CD8-positive, alpha-beta memory T cell (primary cell): ENCODE results near the gene GET4. TPM values are rescaled to one million over a fixed set of nuclear protein-coding genes. Genes with fewer than 3 reads are reported as not detected.
A peak's percentile ranks its signal among the peaks of the same experiment; 100 is the strongest.

ENCODE experiments used
- CTCF ChIA-PET: fragments of 350-600 bp; sonication (Branson Sonifier 250); formaldehyde crosslinking; loops from one replicate; lab custom pipeline; 2021; ENCODE audit warnings: antibody characterized with exemption; lab: Charles Lee
- POLR2A ChIA-PET: fragments of 350-600 bp; sonication (Branson Sonifier 250); formaldehyde crosslinking; loops from one replicate; lab custom pipeline; 2021; ENCODE audit warnings: antibody characterized with exemption; lab: Charles Lee
- DNase-seq, 5 donors: peaks; one replicate each; pipeline versions ENCODE4 v3.0.0 to v3.0.0-alpha.2; 2020 to 2022; ENCODE audit warnings: mixed read lengths in 1 of 5
- H3K27ac ChIP-seq: one replicate; pipeline ENCODE4 v1.7.0; 2013; ENCODE audit warnings: low read depth, mild to moderate bottlenecking, low read length, moderate library complexity
- H3K27me3 ChIP-seq: 2 replicates; pipeline ENCODE4 v1.7.0; 2013; ENCODE audit warnings: low read length, mild to moderate bottlenecking; ENCODE audit not compliant: insufficient read depth, poor library complexity, severe bottlenecking
- H3K36me3 ChIP-seq: 2 replicates; pipeline ENCODE4 v1.7.0; 2013; ENCODE audit warnings: mild to moderate bottlenecking, low read length, moderate library complexity; ENCODE audit not compliant: insufficient read depth
- H3K4me1 ChIP-seq: 2 replicates; pipeline ENCODE4 v1.7.0; 2013; ENCODE audit warnings: mild to moderate bottlenecking, low read length, moderate library complexity; ENCODE audit not compliant: insufficient read depth
- H3K4me3 ChIP-seq: 2 replicates; pipeline ENCODE4 v1.7.0; 2013; ENCODE audit warnings: mild to moderate bottlenecking, low read length
- H3K9me3 ChIP-seq: 2 replicates; pipeline ENCODE4 v1.7.0; 2013; ENCODE audit warnings: mild to moderate bottlenecking, low read length
- H3K27ac Mint-ChIP-seq, 8 donors: one replicate each; pipeline ENCODE4 v1.8.0; 2020 to 2021; ENCODE audit warnings: mixed read lengths in 8 of 8, mild to moderate bottlenecking in 6 of 8, inconsistent platforms in 3 of 8, moderate library complexity in 3 of 8
- H3K27me3 Mint-ChIP-seq, 2 donors: one replicate each; pipeline ENCODE4 v1.8.0; 2020 to 2021; ENCODE audit warnings: mixed read lengths in 2 of 2, mild to moderate bottlenecking in 1 of 2, moderate library complexity in 1 of 2
- H3K36me3 Mint-ChIP-seq, 3 donors: one replicate each; pipeline ENCODE4 v1.8.0; 2020 to 2021; ENCODE audit warnings: mixed read lengths in 3 of 3, inconsistent platforms in 1 of 3, mild to moderate bottlenecking in 1 of 3
- H3K4me1 Mint-ChIP-seq, 3 donors: one replicate each; pipeline ENCODE4 v1.8.0; 2020 to 2021; ENCODE audit warnings: mixed read lengths in 3 of 3, inconsistent platforms in 1 of 3, mild to moderate bottlenecking in 1 of 3
- H3K4me3 Mint-ChIP-seq, 7 donors: one replicate each; pipeline ENCODE4 v1.8.0; 2020 to 2021; ENCODE audit warnings: mixed read lengths in 7 of 7, mild to moderate bottlenecking in 6 of 7, moderate library complexity in 4 of 7, inconsistent platforms in 2 of 7
- H3K9me3 Mint-ChIP-seq, 5 donors: one replicate each; pipeline ENCODE4 v1.8.0; 2020 to 2022; ENCODE audit warnings: mixed read lengths in 5 of 5, mild to moderate bottlenecking in 3 of 5, moderate library complexity in 2 of 5, inconsistent platforms in 1 of 5
- polyA plus RNA-seq: library from polyadenylated mRNA; unstranded; fragments of 300-500 nt; fragmentation: Illumina TruSeq; gene quantifications from one replicate; pipeline ENCODE4 v1.2.3, GENCODE V29; 2021
- total RNA-seq, 2 experiments: library from RNA; stranded (reverse); gene quantifications; one replicate each; pipeline ENCODE4 v1.2.3, GENCODE V29; 2021

GET4 gene
- total and polyA plus RNA-seq, 3 experiments from 2014 or later = 33.6 to 44.9 (median 39.9) TPM

GRCh38 chr7:915291-916218 is 39.2 kb downstream of the GET4 start:
- Histone ChIP-seq H3K4me3 (no peak overlapping the region), H3K27me3 (no peaks in the 10 kb centered on the region), H3K36me3 (no peaks in the 10 kb centered on the region), H3K9me3 (no peaks in the 10 kb centered on the region), H3K4me1 (peaks cover under 1% of the 10 kb centered on the region), H3K27ac (no peak overlapping the region)
- ChIA-PET POLR2A (no interaction called here), CTCF (no interaction called here)
- Mint-ChIP-seq H3K9me3 (no peaks in the 10 kb centered on the region), H3K27ac (peak overlapping the region in 5 of 8 donors; percentile 17 to 86 (median 52)), H3K4me3 (no peak overlapping the region), H3K36me3 (peaks cover 0 to 1% (median 0%) of the 10 kb centered on the region in 3 donors), H3K27me3 (no peaks in the 10 kb centered on the region), H3K4me1 (peaks cover 13 to 19% (median 16%) of the 10 kb centered on the region in 3 donors)
- no peak for DNase-seq

- Mint-ChIP-seq H3K4me1 (peaks cover 22 to 27% (median 23%) of the 10 kb centered on the region in 3 donors), H3K4me3 (no peak overlapping the region), H3K9me3 (no peaks in the 10 kb centered on the region), H3K27me3 (no peaks in the 10 kb centered on the region), H3K27ac (peak overlapping the region in 5 of 8 donors; percentile 26 to 92 (median 51)), H3K36me3 (peaks cover 0 to 1% (median 0%) of the 10 kb centered on the region in 3 donors)
- Histone ChIP-seq H3K27me3 (no peaks in the 10 kb centered on the region), H3K9me3 (no peaks in the 10 kb centered on the region), H3K36me3 (no peaks in the 10 kb centered on the region), H3K4me3 (no peak overlapping the region), H3K4me1 (peaks cover 7% of the 10 kb centered on the region), H3K27ac (no peak overlapping the region)
- ChIA-PET POLR2A (no interaction called here), CTCF (no interaction called here)
- DNase-seq = peak in 1 of 5 donors; percentile 47
Observed at GRCh38 chr7:916291-916941, 40.1 kb downstream of the GET4 start.

- Histone ChIP-seq H3K4me3 (no peak overlapping the region), H3K27me3 (no peaks in the 10 kb centered on the region), H3K36me3 (no peaks in the 10 kb centered on the region), H3K27ac (no peak overlapping the region), H3K9me3 (no peaks in the 10 kb centered on the region), H3K4me1 (peaks cover 18% of the 10 kb centered on the region)
- no peak overlapping the region for H3K4me3 Mint-ChIP-seq
- POLR2A ChIA-PET = no interaction called here
- CTCF ChIA-PET = no interaction called here
- peaks cover 0 to 1% (median 0%) of the 10 kb centered on the region in 3 donors for H3K36me3 Mint-ChIP-seq
- H3K4me1 Mint-ChIP-seq = peaks cover 24 to 38% (median 24%) of the 10 kb centered on the region in 3 donors
- DNase-seq = peak in 1 of 5 donors; percentile 10
- H3K27ac Mint-ChIP-seq = peak overlapping the region in 6 of 8 donors; percentile 36 to 82 (median 67)
- no peaks in the 10 kb centered on the region for H3K27me3 Mint-ChIP-seq
- no peaks in the 10 kb centered on the region for H3K9me3 Mint-ChIP-seq
Observed at GRCh38 chr7:917255-918117, 41.1 kb downstream of the GET4 start.

GRCh38 chr7:918118-918425 is 41.7 kb downstream of the GET4 start:
- no peaks in the 10 kb centered on the region for H3K27me3 ChIP-seq
- Mint-ChIP-seq H3K27ac (peak overlapping the region in 5 of 8 donors; percentile 36 to 82 (median 66)), H3K4me1 (peaks cover 23 to 44% (median 24%) of the 10 kb centered on the region in 3 donors), H3K27me3 (no peaks in the 10 kb centered on the region), H3K4me3 (no peak overlapping the region), H3K36me3 (peaks cover 0 to 1% (median 0%) of the 10 kb centered on the region in 3 donors), H3K9me3 (no peaks in the 10 kb centered on the region)
- no peak overlapping the region for H3K4me3 ChIP-seq
- CTCF ChIA-PET = no interaction called here
- POLR2A ChIA-PET = no interaction called here
- H3K36me3 ChIP-seq = no peaks in the 10 kb centered on the region
- H3K27ac ChIP-seq = no peak overlapping the region
- peaks cover 18% of the 10 kb centered on the region for H3K4me1 ChIP-seq
- H3K9me3 ChIP-seq = no peaks in the 10 kb centered on the region
- peak in 1 of 5 donors; percentile 14 for DNase-seq

DNA sequence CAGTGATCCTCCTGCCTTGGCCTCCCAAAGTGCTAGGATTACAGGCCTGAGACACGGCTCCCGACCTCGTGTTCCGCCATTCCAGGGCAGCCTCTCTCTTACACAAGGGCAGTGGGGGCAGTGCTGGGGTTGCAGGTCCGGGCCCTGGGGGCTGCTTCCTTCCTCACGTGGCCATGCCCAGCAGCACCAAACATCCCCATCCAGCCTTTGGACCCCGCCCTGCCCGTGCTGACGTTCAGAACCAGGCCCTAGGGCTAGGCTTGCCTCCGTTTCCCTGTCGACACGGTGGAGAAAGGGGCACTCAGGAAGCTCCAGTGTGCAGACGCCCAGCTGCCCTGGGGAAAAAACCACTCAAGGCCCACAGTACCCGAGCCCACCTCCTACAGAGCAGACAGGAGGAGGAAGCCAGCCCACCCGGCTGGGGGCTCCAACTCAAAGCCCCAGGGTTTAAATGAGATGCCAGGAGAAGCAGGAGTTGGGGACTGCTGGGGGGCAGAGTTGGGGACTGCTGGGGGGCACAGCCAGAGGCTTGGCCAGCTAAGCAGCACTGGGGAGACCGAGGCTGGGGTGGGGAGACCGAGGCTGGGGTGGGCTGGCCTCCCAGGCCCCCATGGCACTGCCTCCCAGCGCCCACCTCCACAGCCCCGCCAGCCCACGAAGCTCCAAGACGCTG is 42.2 kb downstream of the GET4 start:
- CTCF ChIA-PET = no interaction called here
- Mint-ChIP-seq H3K27me3 (no peaks in the 10 kb centered on the region), H3K27ac (peak overlapping the region in 3 of 8 donors; percentile 54 to 82 (median 73)), H3K4me3 (no peak overlapping the region), H3K4me1 (peaks cover 24 to 49% (median 25%) of the 10 kb centered on the region in 3 donors), H3K36me3 (peaks cover 0 to 1% (median 0%) of the 10 kb centered on the region in 3 donors), H3K9me3 (no peaks in the 10 kb centered on the region)
- Histone ChIP-seq H3K36me3 (no peaks in the 10 kb centered on the region), H3K27me3 (no peaks in the 10 kb centered on the region), H3K4me1 (peaks cover 21% of the 10 kb centered on the region), H3K27ac (no peak overlapping the region), H3K9me3 (no peaks in the 10 kb centered on the region), H3K4me3 (no peak overlapping the region)
- POLR2A ChIA-PET = no interaction called here
- DNase-seq = peak in 1 of 5 donors; percentile 34

DNA sequence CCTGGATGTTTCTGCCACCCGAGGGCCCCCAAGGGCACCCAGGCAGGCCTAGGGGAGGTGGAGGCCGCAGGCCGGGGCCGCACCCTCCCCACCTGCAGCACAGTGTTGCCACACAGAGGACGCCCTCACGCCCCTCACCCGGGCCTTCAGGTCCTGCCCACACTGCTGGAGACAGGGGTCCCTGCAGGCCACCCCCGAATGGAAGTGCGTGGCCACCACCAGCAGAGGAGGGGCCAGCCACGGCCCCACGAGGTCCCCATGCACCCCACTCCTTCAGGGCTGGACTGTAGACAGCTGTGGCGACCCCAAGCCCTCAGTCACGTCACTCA is 42.7 kb downstream of the GET4 start:
- Histone ChIP-seq H3K9me3 (no peaks in the 10 kb centered on the region), H3K4me1 (peaks cover 24% of the 10 kb centered on the region), H3K27ac (no peak overlapping the region), H3K27me3 (no peaks in the 10 kb centered on the region), H3K4me3 (no peak overlapping the region), H3K36me3 (no peaks in the 10 kb centered on the region)
- Mint-ChIP-seq H3K4me3 (peak overlapping the region in 1 of 7 donors; percentile 74), H3K9me3 (no peaks in the 10 kb centered on the region), H3K36me3 (peaks cover 0 to 1% (median 0%) of the 10 kb centered on the region in 3 donors), H3K4me1 (peaks cover 24 to 49% (median 25%) of the 10 kb centered on the region in 3 donors), H3K27ac (peak overlapping the region in 2 of 8 donors; percentile 41 to 76), H3K27me3 (no peaks in the 10 kb centered on the region)
- ChIA-PET POLR2A (no interaction called here), CTCF (no interaction called here)
- DNase-seq = peak in 3 of 5 donors; percentile 0 to 42 (median 0)

GRCh38 chr7:919924-920341 is 43.6 kb downstream of the GET4 start:
- ChIA-PET CTCF (no interaction called here), POLR2A (no interaction called here)
- Histone ChIP-seq H3K9me3 (no peaks in the 10 kb centered on the region), H3K36me3 (no peaks in the 10 kb centered on the region), H3K27me3 (no peaks in the 10 kb centered on the region), H3K27ac (no peak overlapping the region), H3K4me3 (no peak overlapping the region), H3K4me1 (peaks cover 32% of the 10 kb centered on the region)
- Mint-ChIP-seq H3K36me3 (peaks cover 0 to 1% (median 0%) of the 10 kb centered on the region in 3 donors), H3K4me3 (no peak overlapping the region), H3K4me1 (peaks cover 24 to 56% (median 29%) of the 10 kb centered on the region in 3 donors), H3K27me3 (no peaks in the 10 kb centered on the region), H3K27ac (peak overlapping the region in 2 of 8 donors; percentile 41 to 82), H3K9me3 (no peaks in the 10 kb centered on the region)
- peak in 3 of 5 donors; percentile 0 to 47 (median 0) for DNase-seq
